AG09319 (cell line): ENCODE data around the gene DSCAM.

Source experiments
- DNase-seq: peaks from one replicate; pipeline ENCODE4 v3.0.0-alpha.2; 2010; ENCODE audit warnings: low read depth; ENCODE audit errors: extremely low read depth
- TF ChIP-seq, protein P1 (sequence below): IDR thresholded peaks from 2 replicates; pipeline ENCODE4 v1.5.1; 2011; ENCODE audit warnings: low read depth, mild to moderate bottlenecking, inconsistent platforms, low read length, moderate library complexity

The DSCAM gene

DNA sequence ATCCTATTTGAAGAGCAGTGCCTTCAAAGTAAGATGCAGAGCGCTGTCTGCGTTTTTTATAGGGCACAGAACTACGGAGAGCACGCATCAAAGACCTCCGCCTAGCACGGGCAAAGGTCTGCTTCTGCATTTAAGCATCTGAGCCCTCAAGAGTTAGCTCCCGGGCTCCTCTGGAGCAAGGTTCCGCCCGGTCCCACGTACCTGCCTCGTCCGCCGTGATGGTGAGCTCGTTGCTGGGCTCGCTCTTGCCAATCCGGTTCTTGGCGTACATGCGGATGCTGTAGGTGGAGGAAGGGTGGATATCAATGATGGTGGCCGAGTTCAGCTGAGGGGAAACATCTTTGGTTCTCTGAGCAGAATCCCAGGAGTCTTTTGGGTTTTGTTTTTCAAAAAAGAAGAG, 668.2 kb downstream of the DSCAM start:
- TF ChIP-seq, protein P1, sequence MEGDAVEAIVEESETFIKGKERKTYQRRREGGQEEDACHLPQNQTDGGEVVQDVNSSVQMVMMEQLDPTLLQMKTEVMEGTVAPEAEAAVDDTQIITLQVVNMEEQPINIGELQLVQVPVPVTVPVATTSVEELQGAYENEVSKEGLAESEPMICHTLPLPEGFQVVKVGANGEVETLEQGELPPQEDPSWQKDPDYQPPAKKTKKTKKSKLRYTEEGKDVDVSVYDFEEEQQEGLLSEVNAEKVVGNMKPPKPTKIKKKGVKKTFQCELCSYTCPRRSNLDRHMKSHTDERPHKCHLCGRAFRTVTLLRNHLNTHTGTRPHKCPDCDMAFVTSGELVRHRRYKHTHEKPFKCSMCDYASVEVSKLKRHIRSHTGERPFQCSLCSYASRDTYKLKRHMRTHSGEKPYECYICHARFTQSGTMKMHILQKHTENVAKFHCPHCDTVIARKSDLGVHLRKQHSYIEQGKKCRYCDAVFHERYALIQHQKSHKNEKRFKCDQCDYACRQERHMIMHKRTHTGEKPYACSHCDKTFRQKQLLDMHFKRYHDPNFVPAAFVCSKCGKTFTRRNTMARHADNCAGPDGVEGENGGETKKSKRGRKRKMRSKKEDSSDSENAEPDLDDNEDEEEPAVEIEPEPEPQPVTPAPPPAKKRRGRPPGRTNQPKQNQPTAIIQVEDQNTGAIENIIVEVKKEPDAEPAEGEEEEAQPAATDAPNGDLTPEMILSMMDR: no peak
- DNase-seq: no peak

DNA sequence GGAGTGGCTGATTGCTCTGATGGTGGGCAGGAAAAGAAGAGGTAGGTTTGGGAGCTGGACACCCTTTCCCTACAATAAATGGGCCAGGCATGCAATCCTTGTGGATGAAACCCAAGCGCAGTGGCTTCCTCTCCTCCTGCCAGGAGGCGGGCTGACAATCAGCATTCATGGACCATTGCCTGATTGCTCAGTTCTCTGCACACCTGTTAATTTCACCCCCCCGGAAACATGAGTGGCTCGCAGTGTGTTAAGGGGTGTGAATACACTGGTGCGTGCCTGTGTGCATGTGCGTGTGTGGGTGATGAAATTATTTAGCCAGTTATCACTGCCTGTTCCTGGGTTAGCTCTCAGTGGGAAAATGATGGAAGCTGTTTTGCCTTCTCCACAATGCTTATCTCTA, 669.0 kb downstream of the DSCAM start:
- TF ChIP-seq, protein P1: no peak
- DNase-seq: no peak

DNA sequence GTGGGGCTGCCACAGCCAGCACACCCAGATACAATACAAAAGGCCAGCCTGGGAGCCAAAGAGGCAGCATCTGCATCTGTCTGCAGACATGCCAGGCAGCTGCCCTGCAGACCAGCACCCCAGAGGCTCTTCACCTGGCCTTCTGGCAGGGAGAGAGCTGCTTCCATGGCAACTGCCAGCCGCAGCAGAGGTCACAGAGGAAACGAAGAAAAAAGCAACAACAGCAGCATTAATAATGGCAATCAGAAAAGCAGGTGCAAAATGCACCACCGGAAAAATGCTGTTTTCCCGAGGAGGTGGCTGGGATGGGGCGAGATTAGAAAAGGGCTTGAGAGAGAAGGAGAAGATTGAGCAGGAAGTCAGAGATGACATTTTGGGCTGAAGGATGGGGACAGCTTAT, 670.2 kb downstream of the DSCAM start:
- TF ChIP-seq, protein P1: no peak
- no peak for DNase-seq

DNA sequence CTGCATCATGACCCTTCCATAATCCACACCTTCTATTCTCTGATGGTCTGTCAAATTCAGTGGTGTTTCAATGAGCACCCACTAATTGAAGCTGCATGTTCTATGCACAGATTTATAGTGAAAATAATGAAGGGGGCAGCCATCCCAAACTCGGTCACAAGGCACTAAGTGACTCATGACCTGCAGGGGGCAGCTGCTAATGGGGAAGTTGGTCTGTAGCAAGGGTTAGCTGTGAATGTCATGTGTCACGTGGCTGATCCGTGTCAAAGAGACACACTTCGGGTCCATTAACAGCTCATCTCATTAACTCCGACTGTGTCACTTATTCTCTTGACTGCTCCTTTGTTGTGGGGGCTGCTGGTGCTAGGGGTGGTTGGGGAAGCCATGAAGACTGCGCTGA, 673.1 kb downstream of the DSCAM start:
- DNase-seq: no peak
- TF ChIP-seq, protein P1: no peak

DNA sequence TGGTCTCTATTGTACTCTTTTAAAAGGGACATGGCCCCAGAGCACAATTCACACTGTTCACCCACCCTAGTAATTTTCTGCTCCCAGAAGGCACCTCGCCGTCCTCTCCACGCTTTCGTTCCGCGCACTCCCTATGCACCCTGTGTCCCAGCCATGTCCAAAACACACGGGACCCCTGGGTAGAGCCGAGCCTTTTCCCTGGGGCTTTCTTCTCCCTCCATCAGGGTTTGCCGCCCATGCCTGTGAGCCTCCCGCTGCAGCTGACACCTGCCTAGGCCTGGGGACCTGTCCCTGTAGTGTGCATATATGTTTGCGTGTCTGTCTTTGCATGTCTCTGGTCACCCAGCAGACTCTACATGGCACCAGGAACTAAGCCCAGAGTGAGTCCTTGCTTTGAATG, 677.0 kb downstream of the DSCAM start:
- no peak for DNase-seq
- TF ChIP-seq, protein P1: no peak

DNA sequence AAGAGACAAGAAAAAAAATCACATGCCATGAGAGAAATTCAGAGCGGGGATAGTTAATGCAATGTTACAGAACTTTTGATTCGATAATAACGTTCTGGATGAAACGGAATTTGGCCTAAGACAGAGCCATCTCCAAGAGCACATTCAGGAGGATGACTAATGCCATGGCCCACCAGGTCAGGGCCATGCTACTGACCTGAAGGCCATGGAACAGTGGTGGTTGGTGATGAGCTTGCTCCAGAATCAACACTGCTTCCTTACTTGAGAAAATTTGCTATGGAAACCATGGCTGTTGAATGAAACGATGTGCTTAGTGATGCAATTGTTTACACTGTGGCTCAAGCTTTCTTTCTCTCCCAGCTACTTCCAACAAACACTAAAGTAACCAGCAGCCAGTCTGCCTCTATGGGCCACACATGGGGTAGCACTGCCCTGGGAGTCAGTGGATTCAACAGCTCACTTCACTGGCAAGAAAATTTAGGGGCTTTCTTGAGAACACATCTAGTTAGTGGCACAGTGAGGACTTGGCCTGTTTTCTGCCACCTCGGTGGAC, 680.6 kb downstream of the DSCAM start:
- DNase-seq: no peak
- TF ChIP-seq, protein P1: no peak

DNA sequence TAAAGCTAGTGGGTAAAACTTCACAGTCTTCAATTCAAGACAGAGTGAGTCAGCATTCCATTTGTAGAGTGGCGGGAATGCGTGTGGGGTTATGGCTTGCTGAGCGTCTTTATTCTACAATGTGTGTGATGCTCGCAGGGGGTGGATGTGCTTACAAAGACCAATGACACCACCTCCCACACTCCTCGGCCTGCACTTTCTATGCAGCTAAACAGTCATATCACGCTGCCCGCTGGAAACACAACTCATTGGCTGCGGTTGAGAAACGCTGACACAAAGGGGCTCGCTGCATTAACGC, 681.2 kb downstream of the DSCAM start:
- DNase-seq: no peak
- TF ChIP-seq, protein P1: no peak
